Stomach (tissue), 4 donors: Measurements from ENCODE around the gene TRAF3IP1.

Experiments
- CTCF ChIP-seq, 7 experiments: fragments of 450-650 bp in 4 of 7; fragments of 200-600 bp in 3 of 7; sonication (generic) in 3 of 7; IDR thresholded peaks; one replicate each; pipeline ENCODE4 v1.5.1; 2016 to 2019; ENCODE audit warnings: antibody characterized with exemption in 7 of 7, control low read depth in 2 of 7, mild to moderate bottlenecking in 1 of 7
- EP300 ChIP-seq: sonication (generic); formaldehyde crosslinking; IDR thresholded peaks from one replicate; pipeline ENCODE4 v1.6.1; 2017; ENCODE audit warnings: antibody characterized with exemption
- POLR2A ChIP-seq, 4 donors: fragments of 450-650 bp; IDR thresholded peaks; one replicate each; pipeline ENCODE4 v1.6.1; 2016; ENCODE audit warnings: antibody characterized with exemption in 4 of 4, control low read depth in 2 of 4, mild to moderate bottlenecking in 1 of 4, moderate library complexity in 1 of 4

GRCh38 chr2:238338710-238339394 lies 18.5 kb downstream of the TRAF3IP1 start:
- no peak for TF ChIP-seq CTCF (IDR thresholded peaks at IDR 0.05)
- TF ChIP-seq EP300 = no peak
- no peak for TF ChIP-seq POLR2A (IDR thresholded peaks at IDR 0.05)
